ENCODE measurements around the gene RPUSD3.
A peak's percentile ranks its signal among the peaks of the same experiment; 100 is the strongest.

RPUSD3 gene

DNA sequence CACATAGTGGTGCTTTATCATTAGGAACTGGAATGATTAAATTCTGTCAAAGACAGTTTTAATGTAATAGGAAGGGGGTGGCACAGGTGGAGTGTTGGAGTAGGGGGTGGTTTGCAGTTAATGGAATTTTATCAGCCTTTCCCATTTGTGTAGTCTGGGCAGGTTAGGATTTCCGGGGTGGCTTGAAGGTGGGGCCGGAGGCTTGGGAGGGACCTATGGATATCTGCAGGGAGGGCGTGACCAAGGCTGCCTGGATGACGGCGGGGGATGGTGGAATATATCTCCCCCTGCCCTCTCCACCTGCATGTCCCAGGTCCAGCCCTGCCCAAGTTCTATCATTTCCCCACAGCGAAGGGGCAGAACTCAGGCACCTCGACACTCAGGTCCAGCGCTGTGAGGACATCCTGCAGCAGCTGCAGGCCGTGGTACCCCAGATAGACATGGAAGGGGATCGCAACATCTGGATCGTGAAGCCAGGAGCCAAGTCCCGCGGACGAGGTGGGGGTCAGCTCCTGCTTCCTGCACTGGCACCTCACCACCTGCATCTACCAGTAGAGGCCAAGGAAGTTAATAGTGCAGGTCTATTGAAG is 18.3 kb downstream of the RPUSD3 start:
- TF ChIP-seq POLR2AphosphoS5 (IDR thresholded peaks at IDR 0.05; ENCODE audit: low read depth, low read length) (no peak), POLR2A (IDR thresholded peaks at IDR 0.05; ENCODE audit: low read depth, low read length) (no peak), TAF1 (IDR thresholded peaks at IDR 0.05; ENCODE audit: borderline replicate concordance, low read depth, low read length) (no peak)
- no peak for DNase-seq (ENCODE audit: insufficient read length)
- FAIRE-seq = no peak

- DNase-seq (ENCODE audit: insufficient read length) (no peak), FAIRE-seq (no peak)
- no peak for TF ChIP-seq POLR2AphosphoS5 (IDR thresholded peaks at IDR 0.05; ENCODE audit: low read depth, low read length)
- no peak for TF ChIP-seq TAF1 (IDR thresholded peaks at IDR 0.05; ENCODE audit: borderline replicate concordance, low read depth, low read length)
- TF ChIP-seq POLR2A (IDR thresholded peaks at IDR 0.05; ENCODE audit: low read depth, low read length) = no peak
These were observed 22.9 kb downstream of the RPUSD3 start for GRCh38 chr3:9820946-9821345.

DNA sequence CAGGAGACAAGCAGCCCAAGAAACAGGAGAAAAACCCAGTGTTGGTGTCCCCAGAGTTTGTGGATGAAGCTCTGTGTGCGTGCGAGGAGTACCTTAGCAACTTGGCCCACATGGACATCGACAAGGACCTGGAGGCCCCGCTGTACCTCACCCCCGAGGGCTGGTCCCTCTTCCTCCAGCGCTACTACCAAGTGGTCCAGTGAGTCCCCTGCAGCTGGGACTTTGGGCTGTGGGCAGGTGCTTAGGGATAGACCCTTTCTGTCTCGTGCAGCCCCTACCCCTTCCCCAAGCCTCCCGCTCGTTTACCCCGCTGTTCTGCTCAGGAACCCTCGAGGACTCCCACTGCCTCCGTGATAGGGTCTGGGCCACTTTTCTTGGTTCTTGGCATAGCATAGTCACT is 23.3 kb downstream of the RPUSD3 start:
- no peak for FAIRE-seq
- DNase-seq (ENCODE audit: insufficient read length) = no peak
- TF ChIP-seq POLR2A (IDR thresholded peaks at IDR 0.05; ENCODE audit: low read depth, low read length) (no peak), TAF1 (IDR thresholded peaks at IDR 0.05; ENCODE audit: borderline replicate concordance, low read depth, low read length) (no peak), POLR2AphosphoS5 (IDR thresholded peaks at IDR 0.05; ENCODE audit: low read depth, low read length) (no peak)

GRCh38 chr3:9818666-9819335 is 25.0 kb downstream of the RPUSD3 start:
- no peak for DNase-seq (ENCODE audit: insufficient read length)
- no peak for TF ChIP-seq POLR2A (IDR thresholded peaks at IDR 0.05; ENCODE audit: low read depth, low read length)
- TF ChIP-seq POLR2AphosphoS5 (IDR thresholded peaks at IDR 0.05; ENCODE audit: low read depth, low read length) = no peak
- no peak for TF ChIP-seq TAF1 (IDR thresholded peaks at IDR 0.05; ENCODE audit: borderline replicate concordance, low read depth, low read length)
- peak; percentile 5 for FAIRE-seq

DNA sequence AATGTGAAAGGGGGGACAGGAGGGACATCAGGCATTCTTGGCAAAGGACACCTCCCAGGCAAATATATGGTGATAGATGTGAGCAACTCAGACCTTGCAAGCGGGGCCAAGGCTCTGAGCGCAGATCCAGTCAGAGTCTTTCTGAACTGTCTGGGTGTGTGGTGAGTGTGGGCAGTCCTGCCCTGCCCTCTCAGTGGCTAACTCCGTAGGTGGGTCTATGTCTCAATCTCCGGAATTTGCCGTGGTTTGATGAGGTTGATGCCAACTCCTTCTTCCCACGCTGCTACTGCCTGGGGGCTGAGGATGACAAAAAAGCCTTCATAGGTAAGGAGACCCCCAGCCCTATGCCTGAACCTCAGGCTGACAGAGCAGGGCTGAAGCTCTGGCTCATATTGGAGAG is 26.4 kb downstream of the RPUSD3 start:
- DNase-seq (ENCODE audit: insufficient read length) = no peak
- no peak for FAIRE-seq
- TF ChIP-seq POLR2AphosphoS5 (IDR thresholded peaks at IDR 0.05; ENCODE audit: low read depth, low read length) = no peak

- no peak for DNase-seq (ENCODE audit: insufficient read length)
- TF ChIP-seq TAF1 (IDR thresholded peaks at IDR 0.05; ENCODE audit: borderline replicate concordance, low read depth, low read length) (no peak), POLR2A (IDR thresholded peaks at IDR 0.05; ENCODE audit: low read depth, low read length) (0 out of 2 replicates have a peak, but pooled peaks have one; percentile 8), POLR2AphosphoS5 (IDR thresholded peaks at IDR 0.05; ENCODE audit: low read depth, low read length) (no peak)
- no peak for FAIRE-seq
These were observed 27.8 kb downstream of the RPUSD3 start for GRCh38 chr3:9815986-9816385.

- no peak for FAIRE-seq
These were observed 30.8 kb downstream of the RPUSD3 start for GRCh38 chr3:9812870-9813483.

DNA sequence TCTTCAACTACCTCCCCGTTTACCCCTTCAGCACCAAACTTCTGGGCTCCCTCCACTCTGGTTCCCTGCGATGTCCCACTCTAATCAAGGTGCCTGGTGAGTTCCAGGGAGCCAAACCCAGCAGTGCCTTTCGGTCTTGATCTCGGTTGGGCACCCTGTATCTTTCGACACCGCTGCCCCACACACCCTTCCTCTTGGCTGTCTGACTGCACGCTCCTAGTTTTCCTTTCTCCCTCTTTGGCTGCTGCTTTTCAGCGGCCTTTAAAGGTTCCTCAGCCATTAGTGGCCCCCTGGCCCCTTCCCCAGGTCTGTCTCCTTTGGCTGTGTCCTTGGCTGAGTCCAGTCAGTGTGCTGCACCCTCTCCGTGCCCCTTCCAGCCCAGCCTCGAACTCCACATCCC is 33.0 kb downstream of the RPUSD3 start:
- FAIRE-seq (no peak), DNase-seq (ENCODE audit: insufficient read length) (no peak)
- TF ChIP-seq POLR2A (IDR thresholded peaks at IDR 0.05; ENCODE audit: low read depth, low read length) (no peak), POLR2AphosphoS5 (IDR thresholded peaks at IDR 0.05; ENCODE audit: low read depth, low read length) (no peak), TAF1 (IDR thresholded peaks at IDR 0.05; ENCODE audit: borderline replicate concordance, low read depth, low read length) (no peak)

More at GRCh38 chr3:9812870-9813483, 30.8 kb downstream of the RPUSD3 start:
- TF ChIP-seq TAF1 (IDR thresholded peaks at IDR 0.05; ENCODE audit: borderline replicate concordance, low read depth, low read length) (no peak), POLR2AphosphoS5 (IDR thresholded peaks at IDR 0.05; ENCODE audit: low read depth, low read length) (no peak; the same call in 1 of the 2 replicates), POLR2A (IDR thresholded peaks at IDR 0.05; ENCODE audit: low read depth, low read length) (peak; percentile 40; the same call in 1 of the 2 replicates)
- DNase-seq (ENCODE audit: insufficient read length) = no peak

- no peak for DNase-seq (ENCODE audit: insufficient read length)
- no peak for TF ChIP-seq TAF1 (IDR thresholded peaks at IDR 0.05; ENCODE audit: borderline replicate concordance, low read depth, low read length)
- TF ChIP-seq POLR2A (IDR thresholded peaks at IDR 0.05; ENCODE audit: low read depth, low read length) = no peak
- TF ChIP-seq POLR2AphosphoS5 (IDR thresholded peaks at IDR 0.05; ENCODE audit: low read depth, low read length) = no peak
- FAIRE-seq = no peak
These were observed 33.4 kb downstream of the RPUSD3 start for GRCh38 chr3:9810433-9810770.

DNA sequence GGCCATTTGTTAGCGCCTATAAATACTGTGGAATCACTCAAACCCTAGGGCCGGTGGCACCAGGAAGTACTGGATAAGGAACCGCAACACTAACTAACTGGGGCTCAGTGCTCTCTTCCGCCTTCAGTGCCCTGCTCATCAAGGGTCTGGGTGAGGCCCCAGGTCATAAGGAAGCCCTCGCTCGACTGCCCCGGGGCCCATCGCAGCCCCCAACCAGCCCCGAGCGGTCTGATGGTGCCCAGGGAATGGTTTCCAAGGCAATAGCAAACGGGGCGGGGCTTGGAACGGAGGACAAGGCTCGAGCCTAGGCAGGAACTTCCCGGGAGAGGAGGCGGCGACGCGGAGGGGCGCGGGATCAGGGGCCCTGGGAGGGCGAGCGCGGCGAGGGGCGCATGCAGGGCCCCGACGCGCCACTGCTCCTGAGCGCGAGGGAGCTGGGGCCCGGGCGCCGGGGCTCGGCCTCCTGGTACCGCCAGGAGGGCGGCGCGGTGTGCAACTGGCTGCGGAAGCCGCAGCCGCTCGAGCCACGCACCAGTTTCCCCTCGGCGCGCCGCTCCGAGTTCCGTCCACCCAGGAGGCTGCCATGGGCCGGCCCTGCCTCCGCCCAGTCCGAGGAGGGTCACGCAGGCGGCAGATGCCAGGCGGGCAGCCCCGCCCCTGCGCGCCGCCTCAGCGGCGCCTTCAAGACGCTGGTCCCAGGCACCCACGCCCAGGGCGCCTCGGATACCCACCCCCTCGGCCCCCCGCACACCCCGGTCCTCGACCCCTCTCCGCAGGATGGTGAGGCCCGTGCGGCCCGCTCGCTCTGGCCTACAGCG is 34.0 kb downstream of the RPUSD3 start, which contains the start of gene TTLL3:
Gene TTLL3, plus strand, starts transcription at position 648 of the 818 bp plus-strand sequence. CDS start 400 bp downstream, outside the sequence.
- FAIRE-seq (peak; percentile 70), DNase-seq (ENCODE audit: insufficient read length) (peak; percentile 57)
- peak; percentile 80 for TF ChIP-seq POLR2A (IDR thresholded peaks at IDR 0.05; ENCODE audit: low read depth, low read length)
- TF ChIP-seq POLR2AphosphoS5 (IDR thresholded peaks at IDR 0.05; ENCODE audit: low read depth, low read length) = no peak; the same call in none of the 2 replicates
- TF ChIP-seq TAF1 (IDR thresholded peaks at IDR 0.05; ENCODE audit: borderline replicate concordance, low read depth, low read length) = no peak

- DNase-seq (ENCODE audit: insufficient read length) (no peak), FAIRE-seq (peak; percentile 27)
- TF ChIP-seq TAF1 (IDR thresholded peaks at IDR 0.05; ENCODE audit: borderline replicate concordance, low read depth, low read length) (no peak), POLR2A (IDR thresholded peaks at IDR 0.05; ENCODE audit: low read depth, low read length) (no peak; the same call in 1 of the 2 replicates), POLR2AphosphoS5 (IDR thresholded peaks at IDR 0.05; ENCODE audit: low read depth, low read length) (no peak; the same call in 1 of the 2 replicates)
These were observed 34.6 kb downstream of the RPUSD3 start for GRCh38 chr3:9809239-9809614.

Data from GM12892 (cell line).